Activated CD4-positive, alpha-beta T cell treated with anti-CD3 and anti-CD28 coated beads, Interleukin-2, amount 50 U/mL, for 24 hours (primary cell): ENCODE results near the gene FBXO42.
"Not testable (repeated sequence)": the region's sequence is repeated elsewhere in the genome, so short reads cannot be mapped to it uniquely, and the experiment has no call there.

Experiments
- DNase-seq, 2 donors: peaks; one replicate each; pipeline ENCODE4 v3.0.0-alpha.2; 2020; ENCODE audit warnings: low read depth in 1 of 2, low spot score in 1 of 2

Gene FBXO42

DNA sequence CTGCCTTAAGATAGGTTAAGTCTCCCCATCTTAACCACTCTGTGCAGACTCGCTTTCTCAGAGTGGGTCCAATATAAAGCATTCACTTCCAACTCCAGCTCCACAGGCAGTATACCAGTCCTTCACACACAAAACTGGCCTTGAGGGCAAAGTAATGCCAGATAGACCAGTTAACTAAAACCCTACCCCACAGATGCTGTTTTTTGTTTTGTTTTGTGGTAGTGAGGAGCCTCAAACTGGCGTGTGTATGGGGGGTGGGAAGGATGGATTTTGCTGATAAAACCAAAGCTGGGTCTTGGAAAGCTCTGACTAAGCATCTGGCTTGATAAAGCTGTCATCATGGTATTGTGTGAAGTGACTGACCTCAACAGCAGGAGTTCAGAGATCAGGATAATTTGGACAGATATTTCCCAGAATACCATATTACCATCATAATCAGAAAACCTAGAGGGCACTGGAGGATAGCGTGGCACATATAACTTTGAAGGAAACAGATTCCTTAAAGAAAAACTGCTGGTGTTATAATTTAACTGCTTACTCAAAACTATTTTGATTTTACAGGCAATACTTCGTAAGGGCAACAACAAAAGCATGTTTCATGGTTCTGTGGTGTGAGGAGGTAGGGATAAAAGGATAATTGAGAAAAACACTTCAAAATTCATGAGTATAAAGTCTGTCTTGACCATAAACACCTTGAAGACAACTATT is 85.7 kb downstream of the FBXO42 start:
- DNase-seq, result no peak

GRCh38 chr1:16262067-16262466 is 90.2 kb downstream of the FBXO42 start:
- no peak for DNase-seq

GRCh38 chr1:16260814-16261213 is 91.5 kb downstream of the FBXO42 start:
- DNase-seq, result no peak

DNA sequence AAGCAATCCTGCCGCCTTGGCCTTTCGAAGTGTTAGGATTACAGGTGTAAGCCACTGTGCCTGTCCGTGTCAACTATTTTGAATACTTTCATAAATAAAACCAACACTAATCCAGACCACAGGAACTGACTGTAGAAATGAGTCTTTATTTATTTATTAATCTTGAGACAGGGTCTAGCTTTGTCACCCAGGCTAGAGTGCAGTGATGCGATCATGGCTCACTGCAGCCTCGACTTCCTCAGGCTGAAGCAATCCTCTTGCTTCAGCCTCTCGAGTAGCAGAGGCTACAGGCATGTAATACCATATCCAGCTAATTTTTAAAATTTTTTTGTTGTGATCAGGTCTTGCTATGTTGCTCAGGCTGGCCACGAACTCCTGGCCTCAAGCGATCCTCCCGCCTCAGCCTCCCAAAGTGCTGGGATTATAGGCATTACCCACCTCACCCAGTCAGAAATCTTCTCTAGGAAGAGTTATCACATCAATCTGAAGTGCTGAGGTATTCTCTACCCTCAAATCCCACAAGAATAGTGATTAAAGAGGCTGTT is 93.6 kb downstream of the FBXO42 start:
- DNase-seq, result no peak

- no peak for DNase-seq
Observed at GRCh38 chr1:16257968-16258367, 94.3 kb downstream of the FBXO42 start.

DNA sequence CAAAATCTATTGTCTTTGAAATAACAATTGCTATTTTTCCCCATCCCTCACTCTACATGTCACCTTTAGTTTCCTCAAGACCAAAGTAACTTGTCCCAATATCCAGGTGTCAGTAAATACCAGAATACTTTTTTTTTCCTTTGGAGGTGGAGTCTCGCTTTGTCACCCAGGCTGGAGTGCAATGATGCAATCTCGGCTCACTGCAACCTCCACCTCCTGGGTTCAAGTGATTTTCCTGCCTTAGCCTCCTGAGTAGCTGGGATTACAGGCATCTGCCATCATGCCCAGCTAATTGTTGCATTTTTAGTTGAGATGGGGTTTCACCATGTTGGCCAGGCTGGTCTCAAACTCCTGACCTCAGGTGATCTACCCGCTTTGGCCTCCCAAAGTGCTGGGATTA is 94.7 kb downstream of the FBXO42 start:
- DNase-seq, result not testable (repeated sequence)

DNA sequence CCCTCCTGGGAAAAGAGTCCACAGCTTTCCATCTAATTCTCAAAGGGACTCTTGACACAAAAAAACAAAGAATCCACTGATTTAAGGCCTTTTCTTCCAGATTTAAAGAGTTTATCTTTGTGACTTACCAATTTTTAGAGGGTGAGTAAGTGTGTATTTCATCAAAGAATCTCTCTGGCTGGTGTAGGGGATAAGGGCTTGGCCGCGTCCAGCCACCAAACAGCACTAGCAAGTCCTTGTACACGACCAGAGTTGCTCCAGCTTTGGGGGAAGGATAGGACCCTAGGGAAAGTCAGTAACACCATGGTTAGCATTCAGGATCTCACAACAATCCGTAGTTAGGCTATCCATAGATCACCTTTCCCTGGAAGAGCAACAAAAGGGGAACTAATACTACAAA is 95.8 kb downstream of the FBXO42 start:
- DNase-seq, result no peak

GRCh38 chr1:16254263-16254928 is 97.9 kb downstream of the FBXO42 start:
- DNase-seq, result no peak

- DNase-seq, result no peak
Observed at GRCh38 chr1:16253332-16253922, 98.9 kb downstream of the FBXO42 start.

GRCh38 chr1:16252912-16253311 is 99.4 kb downstream of the FBXO42 start:
- no peak for DNase-seq

- DNase-seq, result no peak
Observed at GRCh38 chr1:16251381-16251780, 100.9 kb downstream of the FBXO42 start.

DNA sequence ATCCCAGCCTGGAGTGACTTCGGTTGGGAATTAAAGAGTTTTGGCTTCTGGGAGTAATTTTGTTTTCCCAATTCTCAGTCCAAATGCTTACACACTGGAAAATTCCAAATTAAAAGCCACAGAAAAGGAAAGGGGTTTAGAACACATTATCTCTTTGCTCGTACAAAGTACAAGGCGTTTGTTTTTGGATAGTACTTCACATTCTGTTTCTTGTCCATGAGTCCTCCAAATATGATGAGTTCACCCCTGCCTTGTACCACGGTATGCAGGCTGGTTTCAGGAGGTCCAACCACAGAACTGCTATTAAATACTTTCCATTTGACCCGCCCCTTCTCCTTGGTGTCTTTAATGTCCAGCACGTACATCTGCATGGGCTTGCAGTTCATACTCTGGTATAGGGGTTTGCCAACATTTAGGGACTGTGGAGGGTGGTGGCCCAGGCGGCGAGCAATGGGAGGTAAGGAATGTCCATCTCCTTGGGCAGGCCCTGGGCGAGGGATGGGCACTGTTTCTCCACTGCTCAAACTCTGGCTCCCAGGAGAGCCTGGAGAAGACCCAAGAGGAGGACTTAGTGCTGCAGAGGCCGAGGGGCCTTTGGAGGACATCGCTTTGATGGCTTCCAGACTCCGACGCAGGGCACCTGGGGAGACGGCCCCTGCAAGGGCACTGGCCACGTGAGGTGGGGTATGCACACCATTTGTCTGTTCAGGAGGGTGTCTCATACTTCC is 101.6 kb downstream of the FBXO42 start:
- no peak for DNase-seq

DNA sequence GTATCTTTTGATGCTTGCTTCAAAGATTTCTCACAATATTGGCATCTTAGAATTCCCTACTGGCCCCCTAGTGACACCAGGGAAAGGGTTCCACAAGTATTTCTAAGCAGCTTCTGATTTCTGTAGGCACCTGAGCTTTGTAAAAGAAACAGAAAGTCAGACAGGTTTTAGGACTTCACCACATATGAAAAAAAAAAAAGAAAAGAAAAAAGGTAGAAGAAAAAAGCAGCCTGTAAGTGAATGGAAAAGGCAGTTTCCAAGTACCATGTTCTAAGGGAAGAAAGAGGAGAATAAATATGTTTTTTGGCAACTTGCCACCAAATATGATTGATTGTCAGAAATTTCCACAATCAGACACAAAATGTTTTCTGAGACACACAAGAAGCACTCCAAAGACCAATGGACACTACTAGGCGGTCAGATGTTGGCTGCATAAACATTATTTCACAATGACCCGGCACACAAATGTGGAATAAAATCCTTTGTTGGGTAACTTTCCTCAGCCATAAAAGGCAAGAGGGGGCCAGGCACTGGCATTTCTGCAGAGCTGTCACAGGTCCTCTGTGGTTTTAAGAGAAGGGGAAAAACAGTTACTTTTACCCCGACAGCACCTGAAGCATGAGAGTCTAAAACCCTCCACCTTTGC is 102.6 kb downstream of the FBXO42 start:
- DNase-seq, result no peak

DNA sequence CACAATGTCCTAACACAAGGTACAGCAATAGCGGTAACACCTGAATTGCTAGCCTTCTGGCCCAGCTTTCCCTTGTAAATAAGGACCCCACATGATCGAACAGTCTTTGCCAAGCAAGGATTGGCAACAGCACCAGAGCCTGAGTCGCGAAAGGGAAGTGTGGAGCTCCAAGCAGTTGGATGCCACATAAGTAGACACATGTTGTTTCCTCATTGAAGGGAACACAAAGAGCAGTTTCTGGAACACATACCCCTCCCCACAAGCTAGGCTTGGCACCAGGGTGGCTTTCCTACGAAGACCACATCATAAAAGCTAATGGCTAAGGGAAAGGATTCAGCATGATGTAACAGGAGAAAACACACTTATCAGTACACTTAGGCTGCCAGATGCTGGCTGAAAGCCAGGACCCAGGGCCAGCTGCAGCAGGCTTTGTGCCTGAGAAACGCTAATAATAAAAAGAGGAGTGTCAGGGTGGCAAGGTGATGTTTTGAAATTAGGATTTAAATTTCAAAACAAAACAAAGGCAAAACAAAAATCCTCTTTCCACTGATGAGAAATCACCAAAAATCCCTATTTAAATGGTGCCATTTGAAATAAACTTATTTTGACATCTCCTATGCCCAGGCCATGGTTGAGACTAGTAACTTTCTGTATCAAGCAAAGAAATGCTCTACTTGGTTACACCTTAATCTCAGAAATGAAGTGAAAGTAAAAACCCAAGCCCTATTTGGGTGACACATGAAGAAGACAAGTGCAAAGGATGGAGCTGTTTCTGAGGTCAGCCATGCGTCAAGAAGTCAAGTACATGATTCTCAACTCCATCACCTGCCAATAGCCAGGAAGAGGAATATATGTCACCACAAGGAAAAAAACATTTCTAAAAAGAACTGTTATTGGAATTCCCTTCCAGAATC is 103.4 kb downstream of the FBXO42 start:
- DNase-seq, result no peak

DNA sequence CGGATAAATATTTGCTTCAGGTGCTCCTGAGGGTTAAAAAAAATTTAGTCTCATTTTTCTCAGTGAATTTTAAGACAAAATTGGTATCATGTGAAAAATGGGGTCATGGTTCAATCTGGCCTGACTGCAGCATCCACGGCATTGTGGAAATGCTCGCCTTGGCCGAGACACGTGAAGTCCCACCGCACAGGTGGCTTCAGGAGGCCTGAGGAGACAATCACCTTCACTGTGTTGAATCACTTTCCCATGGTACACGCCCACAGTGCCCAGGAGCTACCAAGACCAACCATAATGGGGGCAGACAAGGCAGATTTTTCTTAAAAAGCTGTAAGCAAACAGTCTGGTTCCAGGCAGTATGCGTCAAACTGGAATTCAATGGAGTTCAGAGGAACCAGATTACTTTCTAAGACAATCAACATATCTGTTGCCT is 104.3 kb downstream of the FBXO42 start:
- no peak for DNase-seq

- no peak for DNase-seq
Observed at GRCh38 chr1:16247441-16247840, 104.8 kb downstream of the FBXO42 start.

- DNase-seq, result no peak
Observed at GRCh38 chr1:16246961-16247360, 105.3 kb downstream of the FBXO42 start.

- not testable (repeated sequence) for DNase-seq
Observed at GRCh38 chr1:16246239-16246638, 106.0 kb downstream of the FBXO42 start.

- DNase-seq, result no peak
Observed at GRCh38 chr1:16245476-16246196, 106.6 kb downstream of the FBXO42 start.
